Measurements from ENCODE around the gene EHD4. TPM values are rescaled to one million over a fixed set of nuclear protein-coding genes. Genes with fewer than 3 reads are reported as not detected.

EHD4 gene
- polyA plus RNA-seq, 1 of the 3 experiments (the other 2 are of a cell fraction): 17.5 TPM

DNA sequence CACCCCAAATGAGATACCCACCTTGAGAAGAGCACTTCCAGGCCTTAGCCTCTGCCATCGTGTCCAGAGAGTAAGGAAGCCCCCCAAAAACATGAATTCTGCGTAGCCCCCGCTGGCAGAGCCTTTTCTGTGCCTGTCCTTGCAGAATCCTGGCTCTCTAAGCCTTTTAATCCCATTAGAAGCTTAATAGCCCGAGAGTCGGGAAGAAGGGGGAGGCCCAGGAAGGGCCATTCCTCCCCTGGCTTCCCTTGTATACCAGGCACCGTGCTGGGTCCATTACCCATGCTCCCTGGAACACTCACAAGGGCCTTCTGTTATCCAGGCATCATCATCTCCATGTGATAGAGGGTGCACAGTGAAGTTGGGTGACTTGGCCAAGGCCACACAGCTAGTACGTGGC lies 85.6 kb downstream of the EHD4 start:
- DNase-seq: no peak
- CTCF ChIA-PET: interaction anchor here (0.6 to 1.9 kb wide), 4 partner anchors 8 to 57 kb away, joined by 3 to 6 read pairs (median 5); no protein-coding TSS in a partner anchor
- Histone ChIP-seq H3K27me3 (ENCODE audit: insufficient read depth) (no peaks in the 10 kb centered on the region), H3K36me3 (replicated peaks in 1 of 2; ENCODE audit: control insufficient read depth in 1 of 2, insufficient read depth in 2 of 2, low read length in 1 of 2) (no peaks in the 10 kb centered on the region), H3K27ac (ENCODE audit: low read depth in 2 of 2, low read length in 1 of 2) (no peak overlapping the region), H2AFZ (ENCODE audit: low read depth) (no peak overlapping the region), H3K4me3 (ENCODE audit: low read depth in 2 of 2, low read length in 1 of 2) (no peak overlapping the region), H3K9ac (no peak overlapping the region), H3F3A (replicated peaks; ENCODE audit: insufficient read depth) (no peaks in the 10 kb centered on the region), H3K79me2 (ENCODE audit: insufficient read depth) (no peaks in the 10 kb centered on the region), H3K4me2 (no peak overlapping the region), H4K20me1 (ENCODE audit: insufficient read depth) (no peaks in the 10 kb centered on the region), H3K9me3 (no peaks in the 10 kb centered on the region), H3K4me1 (ENCODE audit: control insufficient read depth in 1 of 2, insufficient read depth in 2 of 2, low read depth in 1 of 2, low read length in 1 of 2) (peaks cover 0 to 5% of the 10 kb centered on the region in 2 experiments; a peak in 1 of 4 replicates), H3K9me2 (no peaks in the 10 kb centered on the region)
- 78% methylated on average over 7 of the region's 7 CpGs for WGBS (ENCODE audit: low lambda C conversion rate)
- TF ChIP-seq, protein P1, sequence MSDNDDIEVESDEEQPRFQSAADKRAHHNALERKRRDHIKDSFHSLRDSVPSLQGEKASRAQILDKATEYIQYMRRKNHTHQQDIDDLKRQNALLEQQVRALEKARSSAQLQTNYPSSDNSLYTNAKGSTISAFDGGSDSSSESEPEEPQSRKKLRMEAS (IDR thresholded peaks at IDR 0.05; ENCODE audit: low read depth): no peak
- TF ChIP-seq, protein P2, sequence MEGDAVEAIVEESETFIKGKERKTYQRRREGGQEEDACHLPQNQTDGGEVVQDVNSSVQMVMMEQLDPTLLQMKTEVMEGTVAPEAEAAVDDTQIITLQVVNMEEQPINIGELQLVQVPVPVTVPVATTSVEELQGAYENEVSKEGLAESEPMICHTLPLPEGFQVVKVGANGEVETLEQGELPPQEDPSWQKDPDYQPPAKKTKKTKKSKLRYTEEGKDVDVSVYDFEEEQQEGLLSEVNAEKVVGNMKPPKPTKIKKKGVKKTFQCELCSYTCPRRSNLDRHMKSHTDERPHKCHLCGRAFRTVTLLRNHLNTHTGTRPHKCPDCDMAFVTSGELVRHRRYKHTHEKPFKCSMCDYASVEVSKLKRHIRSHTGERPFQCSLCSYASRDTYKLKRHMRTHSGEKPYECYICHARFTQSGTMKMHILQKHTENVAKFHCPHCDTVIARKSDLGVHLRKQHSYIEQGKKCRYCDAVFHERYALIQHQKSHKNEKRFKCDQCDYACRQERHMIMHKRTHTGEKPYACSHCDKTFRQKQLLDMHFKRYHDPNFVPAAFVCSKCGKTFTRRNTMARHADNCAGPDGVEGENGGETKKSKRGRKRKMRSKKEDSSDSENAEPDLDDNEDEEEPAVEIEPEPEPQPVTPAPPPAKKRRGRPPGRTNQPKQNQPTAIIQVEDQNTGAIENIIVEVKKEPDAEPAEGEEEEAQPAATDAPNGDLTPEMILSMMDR (IDR thresholded peaks at IDR 0.05): no peak
- TF ChIP-seq RFX5 (IDR thresholded peaks at IDR 0.05; ENCODE audit: low read length) (no peak), GATA2 (CRISPR knock-in tag; IDR thresholded peaks at IDR 0.05) (no peak), NRF1 (IDR thresholded peaks at IDR 0.05; ENCODE audit: low read depth, low read length) (no peak)
- TF ChIP-seq, protein P3, sequence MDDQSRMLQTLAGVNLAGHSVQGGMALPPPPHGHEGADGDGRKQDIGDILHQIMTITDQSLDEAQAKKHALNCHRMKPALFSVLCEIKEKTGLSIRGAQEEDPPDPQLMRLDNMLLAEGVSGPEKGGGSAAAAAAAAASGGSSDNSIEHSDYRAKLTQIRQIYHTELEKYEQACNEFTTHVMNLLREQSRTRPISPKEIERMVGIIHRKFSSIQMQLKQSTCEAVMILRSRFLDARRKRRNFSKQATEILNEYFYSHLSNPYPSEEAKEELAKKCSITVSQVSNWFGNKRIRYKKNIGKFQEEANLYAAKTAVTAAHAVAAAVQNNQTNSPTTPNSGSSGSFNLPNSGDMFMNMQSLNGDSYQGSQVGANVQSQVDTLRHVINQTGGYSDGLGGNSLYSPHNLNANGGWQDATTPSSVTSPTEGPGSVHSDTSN (IDR thresholded peaks at IDR 0.05): no peak
- POLR2A ChIA-PET: no interaction called here

DNA sequence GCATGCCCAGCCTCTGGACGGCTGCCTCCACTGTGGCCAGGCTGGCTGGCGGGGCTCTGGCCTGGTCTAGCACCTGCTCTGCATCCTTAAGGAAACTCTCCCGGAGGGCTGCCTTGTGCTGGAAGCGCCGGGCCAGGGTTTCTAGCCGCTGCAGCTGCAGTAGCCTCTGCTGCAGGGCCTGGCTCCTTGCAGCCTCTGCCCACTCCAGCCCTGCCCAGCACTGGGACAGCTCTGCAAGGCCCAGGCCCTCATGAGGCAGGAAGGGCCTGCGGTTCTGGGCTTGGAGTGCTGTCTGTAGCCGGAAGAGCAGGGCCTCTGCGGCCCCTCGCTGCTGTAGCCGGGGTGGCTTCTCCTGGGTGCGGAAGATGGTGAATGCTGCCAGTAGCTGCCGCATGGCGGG lies 86.5 kb downstream of the EHD4 start:
- Histone ChIP-seq H3K4me2 (no peak overlapping the region), H3K79me2 (ENCODE audit: insufficient read depth) (no peaks in the 10 kb centered on the region), H3K9ac (no peak overlapping the region), H3K4me1 (ENCODE audit: control insufficient read depth in 1 of 2, insufficient read depth in 2 of 2, low read depth in 1 of 2, low read length in 1 of 2) (peaks cover 0 to 2% of the 10 kb centered on the region in 2 experiments; a peak in 1 of 4 replicates), H3K27me3 (ENCODE audit: insufficient read depth) (no peaks in the 10 kb centered on the region), H4K20me1 (ENCODE audit: insufficient read depth) (no peaks in the 10 kb centered on the region), H3F3A (replicated peaks; ENCODE audit: insufficient read depth) (no peaks in the 10 kb centered on the region), H3K36me3 (replicated peaks in 1 of 2; ENCODE audit: control insufficient read depth in 1 of 2, insufficient read depth in 2 of 2, low read length in 1 of 2) (no peaks in the 10 kb centered on the region), H3K27ac (ENCODE audit: low read depth in 2 of 2, low read length in 1 of 2) (no peak overlapping the region), H3K9me3 (no peaks in the 10 kb centered on the region), H3K9me2 (no peaks in the 10 kb centered on the region), H3K4me3 (ENCODE audit: low read depth in 2 of 2, low read length in 1 of 2) (no peak overlapping the region), H2AFZ (ENCODE audit: low read depth) (no peak overlapping the region)
- no peak for DNase-seq
- ChIA-PET POLR2A (interaction anchor here (1.5 kb wide), 1 partner anchor 9 kb away, joined by 4 read pairs; no protein-coding TSS in a partner anchor), CTCF (interaction anchor here (0.6 to 1.9 kb wide), 3 partner anchors 9 to 138 kb away, joined by 4 to 6 read pairs (median 6); no protein-coding TSS in a partner anchor)
- no CpG with 5 or more reads among the region's 14 CpGs for WGBS (ENCODE audit: low lambda C conversion rate)
- TF ChIP-seq GABPA (IDR thresholded peaks at IDR 0.05; ENCODE audit: low read depth): no peak
- TF ChIP-seq NRF1 (IDR thresholded peaks at IDR 0.05; ENCODE audit: low read depth, low read length): no peak
- TF ChIP-seq, protein P4, sequence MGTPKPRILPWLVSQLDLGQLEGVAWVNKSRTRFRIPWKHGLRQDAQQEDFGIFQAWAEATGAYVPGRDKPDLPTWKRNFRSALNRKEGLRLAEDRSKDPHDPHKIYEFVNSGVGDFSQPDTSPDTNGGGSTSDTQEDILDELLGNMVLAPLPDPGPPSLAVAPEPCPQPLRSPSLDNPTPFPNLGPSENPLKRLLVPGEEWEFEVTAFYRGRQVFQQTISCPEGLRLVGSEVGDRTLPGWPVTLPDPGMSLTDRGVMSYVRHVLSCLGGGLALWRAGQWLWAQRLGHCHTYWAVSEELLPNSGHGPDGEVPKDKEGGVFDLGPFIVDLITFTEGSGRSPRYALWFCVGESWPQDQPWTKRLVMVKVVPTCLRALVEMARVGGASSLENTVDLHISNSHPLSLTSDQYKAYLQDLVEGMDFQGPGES (IDR thresholded peaks at IDR 0.05; ENCODE audit: low read depth, low read length): no peak
- TF ChIP-seq, protein P5, sequence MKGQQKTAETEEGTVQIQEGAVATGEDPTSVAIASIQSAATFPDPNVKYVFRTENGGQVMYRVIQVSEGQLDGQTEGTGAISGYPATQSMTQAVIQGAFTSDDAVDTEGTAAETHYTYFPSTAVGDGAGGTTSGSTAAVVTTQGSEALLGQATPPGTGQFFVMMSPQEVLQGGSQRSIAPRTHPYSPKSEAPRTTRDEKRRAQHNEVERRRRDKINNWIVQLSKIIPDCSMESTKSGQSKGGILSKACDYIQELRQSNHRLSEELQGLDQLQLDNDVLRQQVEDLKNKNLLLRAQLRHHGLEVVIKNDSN (IDR thresholded peaks at IDR 0.05; ENCODE audit: borderline replicate concordance, low read depth): no peak
- no peak for TF ChIP-seq CHD2 (IDR thresholded peaks at IDR 0.05; ENCODE audit: low read length, partially characterized antibody)
- TF ChIP-seq, protein P3 (IDR thresholded peaks at IDR 0.05): no peak
- TF ChIP-seq SIN3A (IDR thresholded peaks at IDR 0.05; ENCODE audit: borderline replicate concordance, low read depth, low read length): no peak
- TF ChIP-seq, protein P6, sequence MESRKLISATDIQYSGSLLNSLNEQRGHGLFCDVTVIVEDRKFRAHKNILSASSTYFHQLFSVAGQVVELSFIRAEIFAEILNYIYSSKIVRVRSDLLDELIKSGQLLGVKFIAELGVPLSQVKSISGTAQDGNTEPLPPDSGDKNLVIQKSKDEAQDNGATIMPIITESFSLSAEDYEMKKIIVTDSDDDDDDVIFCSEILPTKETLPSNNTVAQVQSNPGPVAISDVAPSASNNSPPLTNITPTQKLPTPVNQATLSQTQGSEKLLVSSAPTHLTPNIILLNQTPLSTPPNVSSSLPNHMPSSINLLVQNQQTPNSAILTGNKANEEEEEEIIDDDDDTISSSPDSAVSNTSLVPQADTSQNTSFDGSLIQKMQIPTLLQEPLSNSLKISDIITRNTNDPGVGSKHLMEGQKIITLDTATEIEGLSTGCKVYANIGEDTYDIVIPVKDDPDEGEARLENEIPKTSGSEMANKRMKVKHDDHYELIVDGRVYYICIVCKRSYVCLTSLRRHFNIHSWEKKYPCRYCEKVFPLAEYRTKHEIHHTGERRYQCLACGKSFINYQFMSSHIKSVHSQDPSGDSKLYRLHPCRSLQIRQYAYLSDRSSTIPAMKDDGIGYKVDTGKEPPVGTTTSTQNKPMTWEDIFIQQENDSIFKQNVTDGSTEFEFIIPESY (IDR thresholded peaks at IDR 0.05; ENCODE audit: borderline replicate concordance, low read depth): no peak
- TF ChIP-seq GATA2 (CRISPR knock-in tag; IDR thresholded peaks at IDR 0.05): no peak
- no peak for TF ChIP-seq JUND (IDR thresholded peaks at IDR 0.05)
- no peak for TF ChIP-seq TAF1 (IDR thresholded peaks at IDR 0.05; ENCODE audit: borderline replicate concordance, low read depth, low read length)
- no peak for TF ChIP-seq RCOR1 (IDR thresholded peaks at IDR 0.05; ENCODE audit: low read length)
- no peak for TF ChIP-seq EP300 (IDR thresholded peaks at IDR 0.05; ENCODE audit: borderline replicate concordance in 1 of 2, low read depth in 1 of 2, low read length in 1 of 2)
- TF ChIP-seq EZH2phosphoT487 (IDR thresholded peaks at IDR 0.05; ENCODE audit: borderline replicate concordance, low read depth): no peak
- TF ChIP-seq RAD21 (IDR thresholded peaks at IDR 0.05; ENCODE audit: low read length): no peak
- no peak for TF ChIP-seq FOXJ3 (CRISPR knock-in tag; IDR thresholded peaks at IDR 0.05)

Data from SK-N-SH (cell line).